Measurements from ENCODE around the gene HTATSF1. TPM values are rescaled to one million over a fixed set of nuclear protein-coding genes. Genes with fewer than 3 reads are reported as not detected.

HTATSF1 gene
- polyA plus RNA-seq, 3 donors = 1.9 to 20.5 (median 14.2) TPM

GRCh38 chrX:136538811-136539210 lies 41.4 kb downstream of the HTATSF1 start:
- H3K9me3 Mint-ChIP-seq = no peaks in the 10 kb centered on the region
- Histone ChIP-seq H3K36me3 (replicated peaks in 1 of 2; ENCODE audit: control insufficient read depth in 1 of 2, insufficient read depth in 2 of 2, low read length in 2 of 2) (no peaks in the 10 kb centered on the region), H4K20me1 (ENCODE audit: insufficient read depth, low read length) (no peaks in the 10 kb centered on the region), H3K9ac (ENCODE audit: insufficient read depth, low read length, poor library complexity, severe bottlenecking) (no peak overlapping the region), H3K27me3 (ENCODE audit: control insufficient read depth in 2 of 2, insufficient read depth in 2 of 2, low read length in 2 of 2) (peaks cover 0 to 3% of the 10 kb centered on the region in 2 donors), H3K27ac (ENCODE audit: low read depth in 1 of 2, low read length in 2 of 2) (no peak overlapping the region), H3K9me3 (replicated peaks in 1 of 2; ENCODE audit: control insufficient read depth in 1 of 2, insufficient read depth in 1 of 2, low read length in 2 of 2) (no peaks in the 10 kb centered on the region), H3K79me2 (ENCODE audit: insufficient read depth, low read length) (no peaks in the 10 kb centered on the region), H3K4me2 (replicated peaks; ENCODE audit: extremely low read depth, low read length, poor library complexity, severe bottlenecking) (no peak overlapping the region), H2AFZ (ENCODE audit: insufficient read depth, low read depth, low read length, poor library complexity, severe bottlenecking) (no peak overlapping the region), H3K4me1 (ENCODE audit: control insufficient read depth in 1 of 2, insufficient read depth in 2 of 2, low read length in 2 of 2) (no peaks in the 10 kb centered on the region), H3K4me3 (replicated peaks in 1 of 3; ENCODE audit: low read depth in 2 of 3, low read length in 3 of 3) (no peak overlapping the region)
- intact Hi-C loops (cut with micrococcal nuclease) = no loop called here
- WGBS (ENCODE audit: insufficient coverage) = no CpG with 5 or more reads among the region's 2 CpGs
- DNase-seq = no peak
- H3K4me1 Mint-ChIP-seq = no peaks in the 10 kb centered on the region
- TF ChIP-seq, protein P1, sequence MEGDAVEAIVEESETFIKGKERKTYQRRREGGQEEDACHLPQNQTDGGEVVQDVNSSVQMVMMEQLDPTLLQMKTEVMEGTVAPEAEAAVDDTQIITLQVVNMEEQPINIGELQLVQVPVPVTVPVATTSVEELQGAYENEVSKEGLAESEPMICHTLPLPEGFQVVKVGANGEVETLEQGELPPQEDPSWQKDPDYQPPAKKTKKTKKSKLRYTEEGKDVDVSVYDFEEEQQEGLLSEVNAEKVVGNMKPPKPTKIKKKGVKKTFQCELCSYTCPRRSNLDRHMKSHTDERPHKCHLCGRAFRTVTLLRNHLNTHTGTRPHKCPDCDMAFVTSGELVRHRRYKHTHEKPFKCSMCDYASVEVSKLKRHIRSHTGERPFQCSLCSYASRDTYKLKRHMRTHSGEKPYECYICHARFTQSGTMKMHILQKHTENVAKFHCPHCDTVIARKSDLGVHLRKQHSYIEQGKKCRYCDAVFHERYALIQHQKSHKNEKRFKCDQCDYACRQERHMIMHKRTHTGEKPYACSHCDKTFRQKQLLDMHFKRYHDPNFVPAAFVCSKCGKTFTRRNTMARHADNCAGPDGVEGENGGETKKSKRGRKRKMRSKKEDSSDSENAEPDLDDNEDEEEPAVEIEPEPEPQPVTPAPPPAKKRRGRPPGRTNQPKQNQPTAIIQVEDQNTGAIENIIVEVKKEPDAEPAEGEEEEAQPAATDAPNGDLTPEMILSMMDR (IDR thresholded peaks at IDR 0.05) = no peak
- peaks cover 0 to 5% (median 2%) of the 10 kb centered on the region in 3 donors for H3K27me3 Mint-ChIP-seq (ENCODE audit: low read depth in 3 of 3)
- H3K4me3 Mint-ChIP-seq = no peak overlapping the region
- no peaks in the 10 kb centered on the region for H3K36me3 Mint-ChIP-seq
- no peak overlapping the region for H3K27ac Mint-ChIP-seq

GRCh38 chrX:136540226-136540625 lies 42.8 kb downstream of the HTATSF1 start:
- Histone ChIP-seq H3K4me3 (replicated peaks in 1 of 3; ENCODE audit: low read depth in 2 of 3, low read length in 3 of 3) (no peak overlapping the region), H3K79me2 (ENCODE audit: insufficient read depth, low read length) (no peaks in the 10 kb centered on the region), H3K4me2 (replicated peaks; ENCODE audit: extremely low read depth, low read length, poor library complexity, severe bottlenecking) (no peak overlapping the region), H3K36me3 (replicated peaks in 1 of 2; ENCODE audit: control insufficient read depth in 1 of 2, insufficient read depth in 2 of 2, low read length in 2 of 2) (no peaks in the 10 kb centered on the region), H3K9ac (ENCODE audit: insufficient read depth, low read length, poor library complexity, severe bottlenecking) (no peak overlapping the region), H4K20me1 (ENCODE audit: insufficient read depth, low read length) (no peaks in the 10 kb centered on the region), H3K9me3 (replicated peaks in 1 of 2; ENCODE audit: control insufficient read depth in 1 of 2, insufficient read depth in 1 of 2, low read length in 2 of 2) (no peaks in the 10 kb centered on the region), H2AFZ (ENCODE audit: insufficient read depth, low read depth, low read length, poor library complexity, severe bottlenecking) (no peak overlapping the region), H3K4me1 (ENCODE audit: control insufficient read depth in 1 of 2, insufficient read depth in 2 of 2, low read length in 2 of 2) (no peaks in the 10 kb centered on the region), H3K27me3 (ENCODE audit: control insufficient read depth in 2 of 2, insufficient read depth in 2 of 2, low read length in 2 of 2) (peaks cover 0 to 3% of the 10 kb centered on the region in 2 donors), H3K27ac (ENCODE audit: low read depth in 1 of 2, low read length in 2 of 2) (no peak overlapping the region)
- Mint-ChIP-seq H3K9me3 (no peaks in the 10 kb centered on the region), H3K4me1 (no peaks in the 10 kb centered on the region), H3K36me3 (no peaks in the 10 kb centered on the region), H3K4me3 (no peak overlapping the region), H3K27ac (peak overlapping the region in 1 of 7 donors; percentile 32), H3K27me3 (ENCODE audit: low read depth in 3 of 3) (peaks cover 0 to 5% (median 2%) of the 10 kb centered on the region in 3 donors)
- intact Hi-C loops (cut with micrococcal nuclease) = no loop called here
- no peak for DNase-seq
- WGBS (ENCODE audit: insufficient coverage) = 93% methylated on average over 2 of the region's 5 CpGs
- TF ChIP-seq, protein P1 (IDR thresholded peaks at IDR 0.05) = no peak

All from CD14-positive monocyte (primary cell).